Measurements from ENCODE around the gene IMP3. TPM values are rescaled to one million over a fixed set of nuclear protein-coding genes. Genes with fewer than 3 reads are reported as not detected.

IMP3 gene
- total RNA-seq, 1 experiment from 2014 or later, result 56.0 TPM

- Histone ChIP-seq H3K36me3 (ENCODE audit: control insufficient read depth, insufficient read depth, low read length) (peaks cover 9% of the 10 kb centered on the region), H3K4me3 (ENCODE audit: low read depth in 2 of 2, low read length in 2 of 2) (no peak overlapping the region), H3K4me1 (ENCODE audit: control insufficient read depth, insufficient read depth, low read length) (no peaks in the 10 kb centered on the region), H3K27ac (ENCODE audit: low read length) (no peak overlapping the region), H3K27me3 (ENCODE audit: control insufficient read depth, insufficient read depth, low read length) (no peaks in the 10 kb centered on the region), H3K9me3 (ENCODE audit: control insufficient read depth, insufficient read depth, low read depth, low read length) (no peaks in the 10 kb centered on the region)
- intact Hi-C loops (cut with micrococcal nuclease; ENCODE audit: unreplicated experiment), result no loop called here
- ChIA-PET POLR2A (no interaction called here), CTCF (no interaction called here)
- BruUV-seq (replicated peaks), result no TSS peak
- ATAC-seq (no peak), DNase-seq (ENCODE audit: low read depth, low spot score) (no peak)
- TF ChIP-seq CTCF (IDR thresholded peaks at IDR 0.05), result no peak
- TF ChIP-seq SIN3A (IDR thresholded peaks at IDR 0.05; ENCODE audit: borderline replicate concordance, insufficient read depth, low read depth, low read length), result no peak
- TF ChIP-seq REST (IDR thresholded peaks at IDR 0.05; ENCODE audit: insufficient read depth in 1 of 2, low read depth in 2 of 2, low read length in 1 of 2), result no peak
- TF ChIP-seq TCF7L2 (IDR thresholded peaks at IDR 0.05; ENCODE audit: low read depth, low read length), result no peak
- TF ChIP-seq POLR2AphosphoS5 (IDR thresholded peaks at IDR 0.05; ENCODE audit: low read depth, low read length), result no peak
- in situ Hi-C loops (cut with HindIII; ENCODE audit: low pct_unique_long_range_greater_than_20kb, low sequenced_read_pairs), result no loop called here
Measured at GRCh38 chr15:75596703-75597345, 43.2 kb downstream of the IMP3 start.

- intact Hi-C loops (cut with micrococcal nuclease; ENCODE audit: unreplicated experiment) (no loop called here), in situ Hi-C loops (cut with HindIII; ENCODE audit: low pct_unique_long_range_greater_than_20kb, low sequenced_read_pairs) (no loop called here)
- DNase-seq (ENCODE audit: low read depth, low spot score), result no peak
- no TSS peak for BruUV-seq (replicated peaks)
- no peaks in the 10 kb centered on the region for H3K4me1 ChIP-seq (ENCODE audit: control insufficient read depth, insufficient read depth, low read length)
- H3K9me3 ChIP-seq (ENCODE audit: control insufficient read depth, insufficient read depth, low read depth, low read length), result no peaks in the 10 kb centered on the region
- POLR2A ChIA-PET, result no interaction called here
- H3K4me3 ChIP-seq (ENCODE audit: low read depth in 2 of 2, low read length in 2 of 2), result no peak overlapping the region
- peaks cover 4% of the 10 kb centered on the region for H3K36me3 ChIP-seq (ENCODE audit: control insufficient read depth, insufficient read depth, low read length)
- no peaks in the 10 kb centered on the region for H3K27me3 ChIP-seq (ENCODE audit: control insufficient read depth, insufficient read depth, low read length)
- ATAC-seq, result no peak
- H3K27ac ChIP-seq (ENCODE audit: low read length), result no peak overlapping the region
- TF ChIP-seq CTCF (IDR thresholded peaks at IDR 0.05) (no peak), REST (IDR thresholded peaks at IDR 0.05; ENCODE audit: insufficient read depth in 1 of 2, low read depth in 2 of 2, low read length in 1 of 2) (no peak), TCF7L2 (IDR thresholded peaks at IDR 0.05; ENCODE audit: low read depth, low read length) (no peak), SIN3A (IDR thresholded peaks at IDR 0.05; ENCODE audit: borderline replicate concordance, insufficient read depth, low read depth, low read length) (no peak), POLR2AphosphoS5 (IDR thresholded peaks at IDR 0.05; ENCODE audit: low read depth, low read length) (no peak)
- CTCF ChIA-PET, result no interaction called here
Measured at GRCh38 chr15:75594276-75594675, 45.7 kb downstream of the IMP3 start.
